H1 (cell line): Measurements from ENCODE around the gene S1PR1. TPM values are rescaled to one million over a fixed set of nuclear protein-coding genes. Genes with fewer than 3 reads are reported as not detected.
A peak's percentile ranks its signal among the peaks of the same experiment; 100 is the strongest.

Experiments
- CTCF ChIA-PET: fragments of 300-600 bp; sonication (Branson Sonifier 250); formaldehyde crosslinking; loops from one replicate; lab custom pipeline; 2021; ENCODE audit not compliant: partially characterized antibody; lab: Charles Lee
- POLR2A ChIA-PET: fragments of 300-600 bp; sonication (Branson Sonifier 250); formaldehyde crosslinking; loops from one replicate; lab custom pipeline; 2021; ENCODE audit warnings: inconsistent platforms; ENCODE audit not compliant: partially characterized antibody; lab: Charles Lee
- DNase-seq, 2 experiments: peaks; one replicate each; pipeline versions ENCODE4 v3.0.0 to v3.0.0-alpha.2; 2010 to 2022; ENCODE audit warnings: low spot score in 2 of 2, low read depth in 1 of 2, mixed read lengths in 1 of 2
- FAIRE-seq: peaks from 2 replicates; lab custom pipeline; 2011; peaks lifted over from hg19 to GRCh38; lab: Jason Lieb, UNC
- H2AFZ ChIP-seq: 2 replicates; pipeline ENCODE4 v1.8.1; 2012; ENCODE audit warnings: low read length, inconsistent platforms
- H2AK5ac ChIP-seq: 2 replicates; pipeline ENCODE4 v1.6.1; 2013; ENCODE audit warnings: low read depth, low read length
- H2BK120ac ChIP-seq: replicated peaks from 2 replicates; pipeline ENCODE3; 2013; ENCODE audit warnings: low read depth, low read length, inconsistent platforms
- H2BK12ac ChIP-seq: 2 replicates; pipeline ENCODE4 v1.6.1; 2013; ENCODE audit warnings: low read depth, low read length
- H2BK15ac ChIP-seq: 2 replicates; pipeline ENCODE4 v1.6.1; 2013; ENCODE audit warnings: low read length
- H2BK20ac ChIP-seq: 2 replicates; pipeline ENCODE4 v1.6.1; 2013; ENCODE audit warnings: low read length
- H2BK5ac ChIP-seq: 2 replicates; pipeline ENCODE4 v1.6.1; 2013; ENCODE audit warnings: low read depth, low read length
- H3K14ac ChIP-seq: 2 replicates; pipeline ENCODE4 v1.6.1; 2013; ENCODE audit warnings: inconsistent platforms; ENCODE audit not compliant: insufficient read length
- H3K18ac ChIP-seq: 2 replicates; pipeline ENCODE4 v1.6.1; 2013; ENCODE audit warnings: low read length; ENCODE audit errors: extremely low read depth
- H3K23ac ChIP-seq: 2 replicates; pipeline ENCODE4 v1.6.1; 2013; ENCODE audit warnings: inconsistent platforms; ENCODE audit not compliant: insufficient read length
- H3K23me2 ChIP-seq: 2 replicates; pipeline ENCODE4 v1.6.1; 2013; ENCODE audit warnings: low read depth, low read length
- H3K27ac ChIP-seq: 2 replicates; pipeline ENCODE4 v1.6.1; 2011; ENCODE audit warnings: low read depth, low read length, inconsistent platforms
- H3K27me3 ChIP-seq, 4 experiments: replicated peaks in 1 of 4; 1 replicate in 1 of 4; 2 replicates in 3 of 4; pipeline versions ENCODE4 v1.6.1 to v1.8.1; 2011 to 2013; ENCODE audit warnings: low read length in 3 of 4, mild to moderate bottlenecking in 3 of 4, inconsistent platforms in 2 of 4, mixed read lengths in 2 of 4, moderate library complexity in 1 of 4; ENCODE audit not compliant: control insufficient read depth in 3 of 4, insufficient read depth in 3 of 4; ENCODE audit errors: extremely low read depth in 1 of 4
- H3K36me3 ChIP-seq, 4 experiments: 2 replicates each; pipeline versions ENCODE4 v1.6.1 to v1.8.1; 2011 to 2013; ENCODE audit warnings: mild to moderate bottlenecking in 4 of 4, low read length in 3 of 4, moderate library complexity in 2 of 4, control low read depth in 1 of 4, inconsistent platforms in 1 of 4; ENCODE audit not compliant: insufficient read depth in 4 of 4, control insufficient read depth in 2 of 4
- H3K4ac ChIP-seq: replicated peaks from 2 replicates; pipeline ENCODE3; 2013; ENCODE audit warnings: low read length, low read depth, mixed read lengths, inconsistent platforms; ENCODE audit not compliant: insufficient read length
- H3K4me1 ChIP-seq, 4 experiments: replicated peaks in 1 of 4; 1 replicate in 1 of 4; 2 replicates in 3 of 4; pipeline versions ENCODE4 v1.6.1 to v1.8.1; 2011 to 2013; ENCODE audit warnings: low read length in 3 of 4, inconsistent platforms in 2 of 4, mixed read lengths in 1 of 4; ENCODE audit not compliant: insufficient read depth in 4 of 4, control insufficient read depth in 3 of 4
- H3K4me2 ChIP-seq, 2 experiments: 2 replicates each; pipeline versions ENCODE4 v1.6.1 to v1.8.1; 2011 to 2013; ENCODE audit warnings: low read depth in 2 of 2, low read length in 2 of 2, control low read depth in 1 of 2, inconsistent platforms in 1 of 2, mild to moderate bottlenecking in 1 of 2; ENCODE audit not compliant: insufficient read depth in 1 of 2
- H3K4me3 ChIP-seq, 4 experiments: fragments of 200-600, 300-600 bp in 1 of 4; sonication (generic), shearing (Covaris generic), sonication (Bioruptor Twin) in 1 of 4; 2 replicates each; pipeline versions ENCODE4 v1.5.1 to v1.8.1; 2011 to 2016; ENCODE audit warnings: low read length in 4 of 4, low read depth in 3 of 4, control low read depth in 2 of 4, inconsistent platforms in 2 of 4, mild to moderate bottlenecking in 2 of 4, mixed read lengths in 1 of 4, moderate library complexity in 1 of 4; ENCODE audit not compliant: insufficient read depth in 2 of 4; ENCODE audit errors: extremely low read depth in 1 of 4
- H3K56ac ChIP-seq: replicated peaks from 2 replicates; pipeline ENCODE3; 2013; ENCODE audit warnings: low read depth, mild to moderate bottlenecking, mixed read lengths, low read length, inconsistent platforms; ENCODE audit not compliant: insufficient read length
- H3K79me1 ChIP-seq: 2 replicates; pipeline ENCODE4 v1.6.1; 2013; ENCODE audit warnings: low read depth, low read length, control low read depth
- H3K79me2 ChIP-seq, 2 experiments: 2 replicates each; pipeline versions ENCODE4 v1.6.1 to v1.8.1; 2012 to 2013; ENCODE audit warnings: low read length in 2 of 2, mild to moderate bottlenecking in 2 of 2, inconsistent platforms in 1 of 2; ENCODE audit not compliant: insufficient read depth in 2 of 2, control insufficient read depth in 1 of 2
- H3K9ac ChIP-seq, 4 experiments: replicated peaks in 1 of 4; 1 replicate in 1 of 4; 2 replicates in 3 of 4; pipeline versions ENCODE4 v1.6.1 to v1.8.1; 2011 to 2013; ENCODE audit warnings: low read depth in 3 of 4, low read length in 3 of 4, control low read depth in 2 of 4, mild to moderate bottlenecking in 2 of 4, moderate library complexity in 2 of 4, inconsistent platforms in 1 of 4; ENCODE audit errors: extremely low read depth in 1 of 4
- H3K9me3 ChIP-seq, 2 experiments: 2 replicates each; pipeline versions ENCODE4 v1.6.1 to v1.8.1; 2012 to 2013; ENCODE audit warnings: mild to moderate bottlenecking in 2 of 2, moderate library complexity in 2 of 2, control low read depth in 1 of 2, inconsistent platforms in 1 of 2, low read depth in 1 of 2, low read length in 1 of 2, mixed read lengths in 1 of 2; ENCODE audit not compliant: insufficient read depth in 2 of 2
- H4K20me1 ChIP-seq, 2 experiments: replicated peaks in 1 of 2; 2 replicates each; pipeline versions ENCODE3 to v1.8.1; 2011 to 2013; ENCODE audit warnings: inconsistent platforms in 2 of 2, low read length in 2 of 2, mild to moderate bottlenecking in 1 of 2; ENCODE audit not compliant: insufficient read depth in 2 of 2, control insufficient read depth in 1 of 2
- H4K5ac ChIP-seq: 2 replicates; pipeline ENCODE4 v1.6.1; 2013; ENCODE audit warnings: low read length, low read depth, mixed read lengths, inconsistent platforms; ENCODE audit not compliant: insufficient read length
- H4K8ac ChIP-seq: 2 replicates; pipeline ENCODE4 v1.8.0; 2013; ENCODE audit warnings: mild to moderate bottlenecking, moderate library complexity, low read length, inconsistent platforms; ENCODE audit not compliant: insufficient read depth; ENCODE audit errors: extremely low read depth
- H4K91ac ChIP-seq: replicated peaks from 2 replicates; pipeline ENCODE3; 2013; ENCODE audit warnings: low read length, mixed read lengths, inconsistent platforms; ENCODE audit not compliant: insufficient read length
- BACH1 ChIP-seq: IDR thresholded peaks from 2 replicates; pipeline ENCODE4 v1.6.1; 2012; ENCODE audit warnings: low read length, improper control_type of control experiment
- CHD2 ChIP-seq: IDR thresholded peaks from 2 replicates; pipeline ENCODE4 v1.6.1; 2012; ENCODE audit warnings: low read length, improper control_type of control experiment
- EGR1 ChIP-seq: IDR thresholded peaks from 2 replicates; pipeline ENCODE4 v1.6.1; 2011; ENCODE audit warnings: low read depth, low read length, borderline replicate concordance
- EP300 ChIP-seq, 2 experiments: IDR thresholded peaks; 1 replicate in 1 of 2; 2 replicates in 1 of 2; pipeline ENCODE4 v1.6.1; 2011 to 2012; ENCODE audit warnings: low read depth in 2 of 2, low read length in 2 of 2, mild to moderate bottlenecking in 2 of 2, borderline replicate concordance in 1 of 2, inconsistent platforms in 1 of 2, moderate library complexity in 1 of 2
- MAFK ChIP-seq: IDR thresholded peaks from 2 replicates; pipeline ENCODE4 v1.6.1; 2012; ENCODE audit warnings: low read depth, mild to moderate bottlenecking, improper control_type of control experiment, low read length
- NRF1 ChIP-seq: IDR thresholded peaks from 2 replicates; pipeline ENCODE4 v1.6.1; 2011; ENCODE audit warnings: mild to moderate bottlenecking, low read depth, low read length, improper control_type of control experiment
- SRF ChIP-seq: IDR thresholded peaks from 2 replicates; pipeline ENCODE4 v1.6.1; 2011; ENCODE audit warnings: mild to moderate bottlenecking, low read depth, low read length, moderate library complexity
- TAF1 ChIP-seq: IDR thresholded peaks from 2 replicates; pipeline ENCODE4 v1.6.1; 2011; ENCODE audit warnings: mild to moderate bottlenecking, low read depth, low read length
- TCF12 ChIP-seq: IDR thresholded peaks from 2 replicates; pipeline ENCODE4 v1.6.1; 2011; ENCODE audit warnings: low read depth, mild to moderate bottlenecking, low read length
- WGBS, 2 experiments: shearing (Covaris generic) in 1 of 2; methylation state at CpG; one replicate each; pipeline versions ENCODE4 v1.1.6 to v1.1.7; 2013 to 2015; ENCODE audit warnings: low lambda C conversion rate in 2 of 2, mixed read lengths in 2 of 2, inconsistent platforms in 1 of 2, low coverage in 1 of 2, missing lambda C conversion rate in 1 of 2; ENCODE audit not compliant: insufficient replicate concordance in 2 of 2, insufficient coverage in 1 of 2, insufficient read length in 1 of 2; ENCODE audit errors: extremely low coverage in 1 of 2, missing lambda C conversion rate in 1 of 2; 5-methylcytosine and 5-hydroxymethylcytosine counted together
- polyA plus RNA-seq, 7 experiments: library from polyadenylated mRNA; depleted of rRNA in 3 of 7; stranded (reverse) in 5 of 7; unstranded in 2 of 7; fragments of >200 nt in 5 of 7; fragments of 200-250 nt in 2 of 7; gene quantifications; 1 replicate in 5 of 7; 2 replicates in 1 of 7; 4 replicates in 1 of 7; pipeline versions ENCODE4 v1.2.1 to v1.2.3, GENCODE V29; 2011 to 2013; ENCODE audit warnings: missing spikeins in 2 of 7, mixed read lengths in 2 of 7
- total RNA-seq: library from RNA; stranded (reverse); fragmentation: NEBNext Ultra II Directional; extraction: Animal tissue kit (Norgen Biotek cat#: 25700); gene quantifications from 2 replicates; pipeline ENCODE4 v1.2.1, GENCODE V29; 2021

S1PR1 gene
- total and polyA plus RNA-seq, 2 of the 8 experiments (the other 6 are each of a cell fraction or from before 2014, with no cell fraction given), result 3.5 to 5.5 TPM

DNA sequence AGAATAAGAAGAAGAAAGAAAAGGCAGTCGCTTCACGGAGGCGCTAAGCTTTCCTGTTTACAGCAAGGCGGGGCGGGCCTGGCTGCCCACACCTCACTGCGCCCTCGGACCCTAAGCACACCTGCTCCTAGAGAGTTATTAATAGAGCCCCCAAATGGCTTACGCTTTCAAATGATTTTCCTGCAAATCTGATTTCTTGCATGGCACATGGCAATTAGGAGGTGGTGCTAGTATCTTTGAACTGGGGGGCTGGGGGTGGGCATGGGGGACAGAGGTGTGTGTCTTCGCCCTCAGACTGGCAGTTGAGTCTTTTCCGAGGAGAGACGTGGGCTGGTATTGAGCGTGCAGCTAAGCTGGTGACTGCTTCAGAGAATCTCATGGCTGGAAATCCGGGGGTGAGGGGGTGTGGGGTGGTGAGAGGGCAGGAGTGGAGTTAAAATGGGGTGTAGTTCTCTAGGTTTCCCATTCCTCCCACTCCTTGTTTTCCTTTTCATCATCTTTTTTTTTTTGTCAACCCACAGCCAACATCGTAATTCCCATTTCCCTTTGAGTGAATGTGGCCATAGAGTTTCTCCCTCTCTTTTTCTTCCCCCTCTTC, 1.3 kb downstream of the S1PR1 start:
- no peaks in the 10 kb centered on the region for H3K79me1 ChIP-seq
- peak overlapping the region; percentile 89 to 96 for H3K4me2 ChIP-seq
- 0 out of 2 replicates have a peak overlapping the region, but pooled peaks have one; percentile 39 for H2BK12ac ChIP-seq
- peak overlapping the region; percentile 14 for H3K4ac ChIP-seq
- DNase-seq, result no peak
- no peak overlapping the region for H4K91ac ChIP-seq
- no peak overlapping the region for H2AFZ ChIP-seq
- no peak overlapping the region for H3K14ac ChIP-seq
- H3K9me3 ChIP-seq, result no peaks in the 10 kb centered on the region
- no peaks in the 10 kb centered on the region for H3K79me2 ChIP-seq
- H3K4me1 ChIP-seq, result peaks cover 0 to 10% (median 6%) of the 10 kb centered on the region in 4 experiments; a peak in 5 of 7 replicates
- H2BK20ac ChIP-seq, result no peak overlapping the region
- H2BK5ac ChIP-seq, result no peak overlapping the region
- H3K18ac ChIP-seq, result no peak overlapping the region; the same call in 1 of the 2 replicates
- H3K56ac ChIP-seq, result no peak overlapping the region
- WGBS, 2 experiments, result 9% methylated on average over 8 of the region's 14 CpGs; no CpG with 5 or more reads in 1 of the 2 experiments
- POLR2A ChIA-PET, result interaction anchor here (1.7 kb wide), 1 partner anchor 24 kb away, joined by 3 read pairs; no protein-coding TSS in a partner anchor
- H3K36me3 ChIP-seq, result peaks cover 0 to 2% (median 0%) of the 10 kb centered on the region in 4 experiments; a peak in 1 of 8 replicates
- H4K20me1 ChIP-seq, result no peaks in the 10 kb centered on the region
- H3K4me3 ChIP-seq, result peak overlapping the region in 2 of 4 experiments; percentile 58 to 73; a peak in 3 of 8 replicates
- CTCF ChIA-PET, result interaction anchor here (0.6 to 5.0 kb wide), 45 partner anchors 7 to 1428 kb away, joined by 3 to 41 read pairs (median 4); no protein-coding TSS in a partner anchor
- TF ChIP-seq EGR1 (no peak), EP300 (IDR thresholded peaks at IDR 0.05; ENCODE audit: borderline replicate concordance in 1 of 2, low read depth in 2 of 2, low read length in 2 of 2) (no peak), SRF (no peak), CHD2 (no peak), MAFK (no peak), TCF12 (no peak), NRF1 (no peak), TAF1 (no peak), BACH1 (no peak)
- TF ChIP-seq, all 59 proteins: peak for 0
- Histone ChIP-seq H3K9ac (no peak overlapping the region), H4K5ac (no peak overlapping the region), H3K27me3 (peaks cover 0 to 27% (median 13%) of the 10 kb centered on the region in 4 experiments; a peak in 5 of 7 replicates), H3K23me2 (peaks cover 18% of the 10 kb centered on the region), H2BK15ac (no peak overlapping the region), H4K8ac (no peak overlapping the region), H2AK5ac (no peak overlapping the region), H2BK120ac (no peak overlapping the region), H3K27ac (no peak overlapping the region), H3K23ac (no peak overlapping the region)
- no peak for FAIRE-seq
